NT2/D1 (cell line): ENCODE results near the gene NEU4.

Source experiments
- DNase-seq: peaks from one replicate; pipeline ENCODE4 v3.0.0-alpha.2; 2011; ENCODE audit warnings: low read depth, low spot score
- H3K27me3 ChIP-seq: 2 replicates; pipeline ENCODE4 v1.6.0; 2011; ENCODE audit warnings: mild to moderate bottlenecking; ENCODE audit not compliant: insufficient read length, insufficient read depth
- H3K36me3 ChIP-seq: 2 replicates; pipeline ENCODE4 v1.6.1; 2011; ENCODE audit warnings: mild to moderate bottlenecking, low read length, mixed read lengths; ENCODE audit not compliant: insufficient read depth, insufficient read length
- H3K4me1 ChIP-seq: 2 replicates; pipeline ENCODE4 v1.5.1; 2011; ENCODE audit not compliant: insufficient read depth, insufficient read length
- H3K4me3 ChIP-seq: 2 replicates; pipeline ENCODE4 v1.5.1; 2011; ENCODE audit warnings: low read depth; ENCODE audit not compliant: insufficient read length
- H3K9ac ChIP-seq: 2 replicates; pipeline ENCODE4 v1.6.0; 2011; ENCODE audit warnings: low read depth; ENCODE audit not compliant: insufficient read length
- H3K9me3 ChIP-seq: 2 replicates; pipeline ENCODE4 v1.5.1; 2011; ENCODE audit warnings: mild to moderate bottlenecking, low read length; ENCODE audit not compliant: insufficient read depth
- SUZ12 ChIP-seq: IDR thresholded peaks from 2 replicates; pipeline ENCODE4 v1.6.1; 2011; ENCODE audit not compliant: insufficient read length, insufficient read depth; ENCODE audit errors: extremely low read depth
- YY1 ChIP-seq: IDR thresholded peaks from 2 replicates; pipeline ENCODE4 v1.6.1; 2011; ENCODE audit not compliant: insufficient read length, insufficient read depth
- ZNF274 ChIP-seq: IDR thresholded peaks from 2 replicates; pipeline ENCODE4 v1.6.1; 2011; ENCODE audit warnings: mild to moderate bottlenecking, low read depth, low read length

Gene NEU4

DNA sequence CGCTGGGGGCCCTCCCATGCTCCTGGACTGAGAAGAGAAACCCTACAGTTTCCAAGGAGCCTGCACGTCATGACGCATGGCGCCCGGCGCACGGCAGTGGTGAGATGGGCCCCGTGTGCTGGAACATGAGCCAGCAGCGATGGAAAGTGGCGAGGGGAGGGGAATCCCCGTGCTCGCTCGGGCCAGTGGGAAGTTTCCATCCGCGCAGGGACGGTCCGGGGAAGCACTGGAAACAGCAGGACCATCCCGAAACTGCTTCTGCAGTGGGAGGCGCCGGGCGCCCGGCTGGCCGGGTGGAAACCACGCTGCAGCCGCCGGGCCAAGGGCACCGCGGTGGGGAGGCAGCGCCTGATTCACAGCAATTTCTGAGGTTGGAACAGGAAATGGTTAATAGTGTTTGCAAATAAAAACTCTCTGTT is 54.6 kb downstream of the NEU4 start:
- no peak for TF ChIP-seq SUZ12
- no peak for TF ChIP-seq ZNF274
- TF ChIP-seq YY1 = no peak
- H3K9ac ChIP-seq = no peak overlapping the region
- peaks cover 13% of the 10 kb centered on the region for H3K27me3 ChIP-seq
- H3K36me3 ChIP-seq = no peaks in the 10 kb centered on the region
- H3K4me1 ChIP-seq = peaks cover 23% of the 10 kb centered on the region
- no peak overlapping the region for H3K4me3 ChIP-seq
- H3K9me3 ChIP-seq = no peaks in the 10 kb centered on the region
- DNase-seq = no peak

- no peak for TF ChIP-seq ZNF274
- TF ChIP-seq YY1 = no peak
- no peak for TF ChIP-seq SUZ12
- Histone ChIP-seq H3K36me3 (no peaks in the 10 kb centered on the region), H3K9me3 (no peaks in the 10 kb centered on the region), H3K27me3 (peaks cover 13% of the 10 kb centered on the region), H3K9ac (no peak overlapping the region), H3K4me1 (peaks cover 20% of the 10 kb centered on the region), H3K4me3 (no peak overlapping the region)
- no peak for DNase-seq
Measured at GRCh38 chr2:241864168-241864849, 55.3 kb downstream of the NEU4 start.

- no peaks in the 10 kb centered on the region for H3K9me3 ChIP-seq
- no peak overlapping the region for H3K9ac ChIP-seq
- DNase-seq = no peak
- no peak overlapping the region for H3K4me3 ChIP-seq
- TF ChIP-seq SUZ12 (no peak), ZNF274 (no peak)
- H3K4me1 ChIP-seq = peaks cover 17% of the 10 kb centered on the region
- peaks cover 13% of the 10 kb centered on the region for H3K27me3 ChIP-seq
- H3K36me3 ChIP-seq = no peaks in the 10 kb centered on the region
Measured at GRCh38 chr2:241864850-241865213, 55.8 kb downstream of the NEU4 start.

DNA sequence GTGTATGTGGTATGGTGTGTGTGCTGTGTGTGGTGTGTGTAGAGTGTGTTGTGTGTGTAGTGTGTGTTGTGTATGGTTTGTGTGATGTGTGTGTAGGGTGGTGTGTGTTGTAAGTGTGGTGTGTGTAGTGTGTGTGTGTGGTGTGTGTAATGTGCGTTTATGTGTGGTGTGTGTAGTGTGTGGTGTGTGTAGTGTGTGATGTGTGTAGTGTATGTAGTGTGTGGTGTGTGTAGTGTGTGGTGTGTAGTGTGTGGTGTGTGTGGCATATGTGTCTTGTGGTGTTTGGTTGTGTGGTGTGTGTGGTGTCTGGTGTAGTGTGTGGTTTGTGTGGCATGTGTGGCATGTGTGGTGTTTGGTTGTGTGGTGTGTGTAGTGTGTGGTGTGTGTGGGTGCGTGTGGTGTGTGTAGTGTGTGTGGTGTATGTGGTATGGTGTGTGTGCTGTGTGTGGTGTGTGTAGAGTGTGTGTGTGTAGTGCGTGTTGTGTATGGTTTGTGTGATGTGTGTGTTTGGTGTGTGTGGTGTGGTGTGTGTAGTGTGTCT is 56.5 kb downstream of the NEU4 start:
- TF ChIP-seq ZNF274 = no peak
- H3K4me3 ChIP-seq = no peak overlapping the region
- no peak overlapping the region for H3K9ac ChIP-seq
- peaks cover 10% of the 10 kb centered on the region for H3K4me1 ChIP-seq
- DNase-seq = no peak
- H3K9me3 ChIP-seq = no peaks in the 10 kb centered on the region
- H3K36me3 ChIP-seq = no peaks in the 10 kb centered on the region
- peaks cover 13% of the 10 kb centered on the region for H3K27me3 ChIP-seq

DNA sequence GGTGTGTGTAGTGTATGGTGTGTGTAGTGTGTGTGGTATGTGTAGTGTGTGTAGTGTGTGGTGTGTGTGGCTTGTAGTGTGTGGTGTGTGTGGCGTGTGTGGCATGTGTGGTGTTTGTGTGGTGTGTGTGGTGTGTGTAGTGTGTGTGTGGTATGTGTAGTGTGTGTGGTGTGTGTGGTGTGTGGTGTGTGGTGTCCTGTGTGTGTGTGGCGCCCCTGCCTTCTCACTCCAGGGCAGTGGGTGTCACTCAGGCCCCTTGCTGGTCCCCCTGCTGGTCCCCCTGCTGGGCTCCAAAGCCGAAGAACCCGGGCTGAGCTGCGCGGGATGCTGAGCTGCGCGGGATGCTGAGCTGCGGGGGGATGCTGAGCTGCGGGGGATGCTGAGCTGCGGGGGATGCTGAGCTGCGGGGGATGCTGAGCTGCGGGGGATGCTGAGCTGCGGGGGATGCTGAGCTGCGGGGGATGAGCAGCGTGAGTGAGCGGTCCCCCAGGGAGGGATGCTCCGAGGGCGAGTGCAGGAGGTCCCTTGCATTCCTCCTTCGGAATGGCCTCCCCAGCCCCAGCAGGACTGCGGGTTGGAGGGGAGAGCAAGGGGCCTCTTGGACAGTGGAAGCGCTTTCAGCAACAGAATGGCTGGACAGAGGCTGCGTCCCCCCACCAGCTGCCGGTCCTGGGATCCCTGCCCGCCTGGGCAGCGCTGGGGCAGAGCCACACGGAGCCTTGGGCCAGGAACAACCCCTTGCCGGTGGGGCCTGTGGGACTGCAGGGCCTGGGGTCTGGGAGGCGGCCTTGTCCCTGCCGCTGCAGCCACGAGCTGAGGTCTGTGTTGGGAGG is 57.2 kb downstream of the NEU4 start:
- H3K9ac ChIP-seq = no peak overlapping the region
- peaks cover 10% of the 10 kb centered on the region for H3K4me1 ChIP-seq
- H3K4me3 ChIP-seq = no peak overlapping the region
- peaks cover 13% of the 10 kb centered on the region for H3K27me3 ChIP-seq
- no peaks in the 10 kb centered on the region for H3K9me3 ChIP-seq
- no peaks in the 10 kb centered on the region for H3K36me3 ChIP-seq
- TF ChIP-seq ZNF274 (no peak), YY1 (no peak), SUZ12 (no peak)
- no peak for DNase-seq
